Measurements from ENCODE around the gene APH1B. TPM values are rescaled to one million over a fixed set of nuclear protein-coding genes. Genes with fewer than 3 reads are reported as not detected.

Gene APH1B
- total and polyA plus RNA-seq, 4 donors = 2.0 to 10.6 (median 4.6) TPM

- H3K9me3 ChIP-seq (ENCODE audit: control insufficient read depth in 4 of 4, low read length in 3 of 4) = no peaks in the 10 kb centered on the region
- TF ChIP-seq RAD21 (IDR thresholded peaks at IDR 0.05) = no peak
- TF ChIP-seq, protein P1, sequence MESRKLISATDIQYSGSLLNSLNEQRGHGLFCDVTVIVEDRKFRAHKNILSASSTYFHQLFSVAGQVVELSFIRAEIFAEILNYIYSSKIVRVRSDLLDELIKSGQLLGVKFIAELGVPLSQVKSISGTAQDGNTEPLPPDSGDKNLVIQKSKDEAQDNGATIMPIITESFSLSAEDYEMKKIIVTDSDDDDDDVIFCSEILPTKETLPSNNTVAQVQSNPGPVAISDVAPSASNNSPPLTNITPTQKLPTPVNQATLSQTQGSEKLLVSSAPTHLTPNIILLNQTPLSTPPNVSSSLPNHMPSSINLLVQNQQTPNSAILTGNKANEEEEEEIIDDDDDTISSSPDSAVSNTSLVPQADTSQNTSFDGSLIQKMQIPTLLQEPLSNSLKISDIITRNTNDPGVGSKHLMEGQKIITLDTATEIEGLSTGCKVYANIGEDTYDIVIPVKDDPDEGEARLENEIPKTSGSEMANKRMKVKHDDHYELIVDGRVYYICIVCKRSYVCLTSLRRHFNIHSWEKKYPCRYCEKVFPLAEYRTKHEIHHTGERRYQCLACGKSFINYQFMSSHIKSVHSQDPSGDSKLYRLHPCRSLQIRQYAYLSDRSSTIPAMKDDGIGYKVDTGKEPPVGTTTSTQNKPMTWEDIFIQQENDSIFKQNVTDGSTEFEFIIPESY (IDR thresholded peaks at IDR 0.05) = no peak
- TF ChIP-seq FOXA2 (IDR thresholded peaks at IDR 0.05) = no peak
- TF ChIP-seq, protein P2, sequence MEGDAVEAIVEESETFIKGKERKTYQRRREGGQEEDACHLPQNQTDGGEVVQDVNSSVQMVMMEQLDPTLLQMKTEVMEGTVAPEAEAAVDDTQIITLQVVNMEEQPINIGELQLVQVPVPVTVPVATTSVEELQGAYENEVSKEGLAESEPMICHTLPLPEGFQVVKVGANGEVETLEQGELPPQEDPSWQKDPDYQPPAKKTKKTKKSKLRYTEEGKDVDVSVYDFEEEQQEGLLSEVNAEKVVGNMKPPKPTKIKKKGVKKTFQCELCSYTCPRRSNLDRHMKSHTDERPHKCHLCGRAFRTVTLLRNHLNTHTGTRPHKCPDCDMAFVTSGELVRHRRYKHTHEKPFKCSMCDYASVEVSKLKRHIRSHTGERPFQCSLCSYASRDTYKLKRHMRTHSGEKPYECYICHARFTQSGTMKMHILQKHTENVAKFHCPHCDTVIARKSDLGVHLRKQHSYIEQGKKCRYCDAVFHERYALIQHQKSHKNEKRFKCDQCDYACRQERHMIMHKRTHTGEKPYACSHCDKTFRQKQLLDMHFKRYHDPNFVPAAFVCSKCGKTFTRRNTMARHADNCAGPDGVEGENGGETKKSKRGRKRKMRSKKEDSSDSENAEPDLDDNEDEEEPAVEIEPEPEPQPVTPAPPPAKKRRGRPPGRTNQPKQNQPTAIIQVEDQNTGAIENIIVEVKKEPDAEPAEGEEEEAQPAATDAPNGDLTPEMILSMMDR (IDR thresholded peaks at IDR 0.05; ENCODE audit: low read depth, low read length, missing input control) = no peak
- no peak for TF ChIP-seq REST (IDR thresholded peaks at IDR 0.05)
- no peak for TF ChIP-seq HNF4A (conservative IDR thresholded peaks at IDR 0.05)
- no peak for TF ChIP-seq TAF1 (conservative IDR thresholded peaks at IDR 0.05)
- TF ChIP-seq YY1 (IDR thresholded peaks at IDR 0.05) = no peak
- TF ChIP-seq, protein P3, sequence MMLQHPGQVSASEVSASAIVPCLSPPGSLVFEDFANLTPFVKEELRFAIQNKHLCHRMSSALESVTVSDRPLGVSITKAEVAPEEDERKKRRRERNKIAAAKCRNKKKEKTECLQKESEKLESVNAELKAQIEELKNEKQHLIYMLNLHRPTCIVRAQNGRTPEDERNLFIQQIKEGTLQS (IDR thresholded peaks at IDR 0.05) = no peak
- TF ChIP-seq EGR1 (IDR thresholded peaks at IDR 0.05; ENCODE audit: low read depth in 2 of 2) = no peak
- TF ChIP-seq, protein P4, sequence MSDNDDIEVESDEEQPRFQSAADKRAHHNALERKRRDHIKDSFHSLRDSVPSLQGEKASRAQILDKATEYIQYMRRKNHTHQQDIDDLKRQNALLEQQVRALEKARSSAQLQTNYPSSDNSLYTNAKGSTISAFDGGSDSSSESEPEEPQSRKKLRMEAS (IDR thresholded peaks at IDR 0.05) = no peak
- H3K27me3 ChIP-seq (ENCODE audit: control insufficient read depth in 4 of 4, insufficient read depth in 4 of 4, low read length in 3 of 4) = no peaks in the 10 kb centered on the region
- DNase-seq (ENCODE audit: low spot score) = no peak
- peaks cover 0 to 4% (median 0%) of the 10 kb centered on the region in 4 donors for H3K4me1 ChIP-seq (ENCODE audit: control insufficient read depth in 4 of 4, insufficient read depth in 4 of 4, low read length in 3 of 4)
- no peak overlapping the region for H3K27ac ChIP-seq (ENCODE audit: low read depth in 1 of 2, low read length in 2 of 2)
- no peak overlapping the region for H3K4me3 ChIP-seq (ENCODE audit: low read depth in 1 of 3, low read length in 3 of 3)
- no peak overlapping the region for H3K9ac ChIP-seq (ENCODE audit: low read depth in 1 of 2, low read length in 2 of 2)
- no peaks in the 10 kb centered on the region for H3K36me3 ChIP-seq (ENCODE audit: control insufficient read depth in 4 of 4, insufficient read depth in 3 of 4, low read depth in 1 of 4, low read length in 3 of 4)
- 91% methylated on average over 29 of the region's 29 CpGs for WGBS
Measured at GRCh38 chr15:63321462-63321861, 44.1 kb downstream of the APH1B start.

- H3K27me3 ChIP-seq (ENCODE audit: control insufficient read depth in 4 of 4, insufficient read depth in 4 of 4, low read length in 3 of 4) = no peaks in the 10 kb centered on the region
- H3K4me1 ChIP-seq (ENCODE audit: control insufficient read depth in 4 of 4, insufficient read depth in 4 of 4, low read length in 3 of 4) = peaks cover 0 to 4% (median 0%) of the 10 kb centered on the region in 4 donors
- H3K36me3 ChIP-seq (ENCODE audit: control insufficient read depth in 4 of 4, insufficient read depth in 3 of 4, low read depth in 1 of 4, low read length in 3 of 4) = no peaks in the 10 kb centered on the region
- H3K9me3 ChIP-seq (ENCODE audit: control insufficient read depth in 4 of 4, low read length in 3 of 4) = no peaks in the 10 kb centered on the region
- 39% methylated on average over 4 of the region's 4 CpGs for WGBS
- no peak overlapping the region for H3K4me3 ChIP-seq (ENCODE audit: low read depth in 1 of 3, low read length in 3 of 3)
- DNase-seq (ENCODE audit: low spot score) = no peak
- TF ChIP-seq, protein P4 (IDR thresholded peaks at IDR 0.05) = no peak
- TF ChIP-seq, protein P3 (IDR thresholded peaks at IDR 0.05) = no peak
- TF ChIP-seq HNF4G (IDR thresholded peaks at IDR 0.05) (no peak), TAF1 (conservative IDR thresholded peaks at IDR 0.05) (no peak), GABPA (IDR thresholded peaks at IDR 0.05 in 1 of 2, conservative IDR thresholded peaks at IDR 0.05 in 1 of 2) (no peak), EGR1 (IDR thresholded peaks at IDR 0.05; ENCODE audit: low read depth in 2 of 2) (no peak), REST (IDR thresholded peaks at IDR 0.05) (no peak), YY1 (IDR thresholded peaks at IDR 0.05) (no peak)
- TF ChIP-seq, protein P1 (IDR thresholded peaks at IDR 0.05) = no peak
- no peak overlapping the region for H3K27ac ChIP-seq (ENCODE audit: low read depth in 1 of 2, low read length in 2 of 2)
- H3K9ac ChIP-seq (ENCODE audit: low read depth in 1 of 2, low read length in 2 of 2) = no peak overlapping the region
Measured at GRCh38 chr15:63322541-63322940, 45.1 kb downstream of the APH1B start.
